Cardiac ventricle fibroblast (primary cell): ENCODE results near the gene RPP25. TPM values are rescaled to one million over a fixed set of nuclear protein-coding genes. Genes with fewer than 3 reads are reported as not detected.

Experiments
- total RNA-seq: library from RNA; depleted of rRNA; stranded (reverse); fragments of >200 nt; gene quantifications from 2 replicates; pipeline ENCODE4 v1.2.3, GENCODE V29; 2015

Gene RPP25, protein sequence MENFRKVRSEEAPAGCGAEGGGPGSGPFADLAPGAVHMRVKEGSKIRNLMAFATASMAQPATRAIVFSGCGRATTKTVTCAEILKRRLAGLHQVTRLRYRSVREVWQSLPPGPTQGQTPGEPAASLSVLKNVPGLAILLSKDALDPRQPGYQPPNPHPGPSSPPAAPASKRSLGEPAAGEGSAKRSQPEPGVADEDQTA
- 15.1 and 15.2 TPM in 2 replicates for total RNA-seq

DNA sequence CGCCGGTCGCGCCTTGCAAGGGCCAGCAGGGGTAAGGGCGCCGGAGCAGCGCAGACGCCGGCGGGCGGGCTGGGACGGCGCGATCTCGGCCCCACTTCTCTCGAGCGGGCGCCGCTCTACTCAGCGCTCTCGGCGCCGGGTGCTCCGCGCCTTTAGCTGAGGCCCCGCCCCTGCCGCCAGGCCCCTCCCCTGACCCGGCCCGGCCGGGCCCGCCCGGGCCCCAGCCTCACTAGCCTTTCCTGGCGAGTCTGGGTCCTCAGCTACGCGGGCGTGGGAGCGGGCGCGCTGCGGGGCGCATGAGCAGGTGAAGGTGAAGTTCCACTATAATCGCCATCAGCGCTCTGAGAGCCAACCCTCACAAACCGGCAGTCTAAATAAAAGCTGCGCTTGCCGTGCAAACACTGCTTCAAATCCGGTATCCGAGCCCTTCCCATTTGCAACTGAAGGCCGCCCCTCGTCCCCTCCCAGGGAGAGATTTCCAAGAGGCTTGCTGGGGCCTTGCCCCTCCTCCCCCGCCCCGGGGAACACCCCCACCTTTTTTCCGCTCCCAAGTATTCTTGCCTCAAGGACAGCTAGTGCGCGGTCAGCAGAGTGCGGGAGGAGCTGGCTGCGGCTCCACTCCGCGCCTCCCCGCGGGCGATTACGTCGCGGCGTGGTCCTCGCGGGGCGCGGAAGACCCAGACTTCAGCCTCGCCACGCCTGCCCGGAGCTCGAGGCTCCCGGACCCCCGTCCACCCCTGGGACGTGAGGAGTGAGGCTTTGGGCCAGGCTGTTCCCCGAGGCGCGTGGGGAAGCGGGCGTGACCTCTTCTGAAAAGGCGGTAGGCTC lies at the start of gene RPP25:
RPP25 (minus strand) TSS at position 125 of the 828 bp plus-strand sequence. CDS start 189 bp downstream, outside the sequence.

DNA sequence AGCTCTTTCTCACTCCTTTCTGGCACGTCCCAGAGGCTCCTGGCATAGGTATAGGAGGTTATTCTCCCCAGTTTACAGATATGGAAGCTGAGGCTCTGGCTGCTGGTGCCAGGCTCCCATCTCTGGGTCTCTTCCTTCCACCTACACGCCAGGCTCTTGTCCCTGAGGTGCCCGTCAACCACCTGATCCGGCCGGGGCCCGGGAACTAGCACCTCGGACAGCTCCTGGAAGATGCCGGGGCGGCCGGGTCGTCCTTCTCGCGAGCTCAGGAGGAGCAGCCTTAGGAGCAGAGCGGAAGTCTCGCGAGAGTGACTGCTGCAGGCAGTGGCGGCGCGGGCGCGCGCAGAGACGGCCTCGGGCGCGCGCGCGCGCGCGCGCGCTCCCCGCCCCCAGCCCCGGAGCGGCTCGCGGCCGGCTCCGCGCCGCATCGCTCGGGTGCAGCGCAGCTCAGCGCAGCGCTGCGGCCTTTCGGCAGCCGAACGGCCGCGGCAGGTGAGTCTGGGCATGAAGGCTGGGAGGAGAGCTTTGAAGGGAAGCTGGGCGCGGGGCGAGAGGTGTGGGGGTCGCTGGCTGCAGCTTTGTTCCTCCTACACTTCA lies 38.7 kb upstream of the RPP25 start, which contains the start of gene SCAMP5:
SCAMP5 (plus strand) TSS at position 382 of the 597 bp plus-strand sequence. CDS start 16,277 bp downstream, outside the sequence.

DNA sequence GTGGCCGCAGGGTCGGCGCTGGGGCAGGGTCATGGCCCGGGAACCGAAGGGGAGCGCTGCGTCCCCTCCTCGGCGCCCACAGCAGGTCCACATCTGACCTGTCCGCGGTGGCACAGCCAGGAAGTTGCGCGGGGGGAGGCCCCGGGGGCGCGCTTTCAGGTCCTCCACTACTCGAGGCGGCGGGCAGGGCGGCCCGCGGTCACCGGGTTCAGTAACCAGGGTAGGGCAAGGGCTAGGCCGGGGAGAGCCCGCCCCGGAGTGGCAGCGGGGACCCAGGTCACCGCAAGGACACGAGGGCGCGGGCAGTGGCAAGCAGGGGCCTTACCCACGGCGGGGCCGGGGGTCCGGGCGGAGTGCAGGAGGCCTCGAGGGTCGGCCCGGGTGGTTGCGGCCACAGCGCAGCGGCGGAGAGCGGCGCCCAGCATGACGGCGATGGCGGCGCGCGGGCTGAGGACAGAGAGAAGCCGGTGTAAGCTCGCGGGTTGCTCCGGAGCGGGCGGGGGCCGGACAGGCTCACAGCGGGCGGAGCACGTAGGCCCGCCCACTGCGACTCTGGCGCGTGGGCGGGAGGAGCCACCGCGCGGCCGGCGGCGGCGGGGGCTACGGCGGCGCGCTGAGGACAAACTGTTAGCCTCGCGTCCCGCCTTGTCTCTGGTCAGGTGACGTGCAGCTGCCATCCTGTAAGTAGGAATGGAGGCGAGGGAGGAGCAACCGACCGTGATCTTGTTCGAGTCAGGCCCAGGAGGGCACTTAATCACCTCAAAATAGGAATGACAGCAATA lies 18.8 kb downstream of the RPP25 start, which contains the start of gene COX5A:
COX5A (minus strand) TSS at position 484 of the 782 bp plus-strand sequence; CDS start at position 425, 59 bp downstream.

DNA sequence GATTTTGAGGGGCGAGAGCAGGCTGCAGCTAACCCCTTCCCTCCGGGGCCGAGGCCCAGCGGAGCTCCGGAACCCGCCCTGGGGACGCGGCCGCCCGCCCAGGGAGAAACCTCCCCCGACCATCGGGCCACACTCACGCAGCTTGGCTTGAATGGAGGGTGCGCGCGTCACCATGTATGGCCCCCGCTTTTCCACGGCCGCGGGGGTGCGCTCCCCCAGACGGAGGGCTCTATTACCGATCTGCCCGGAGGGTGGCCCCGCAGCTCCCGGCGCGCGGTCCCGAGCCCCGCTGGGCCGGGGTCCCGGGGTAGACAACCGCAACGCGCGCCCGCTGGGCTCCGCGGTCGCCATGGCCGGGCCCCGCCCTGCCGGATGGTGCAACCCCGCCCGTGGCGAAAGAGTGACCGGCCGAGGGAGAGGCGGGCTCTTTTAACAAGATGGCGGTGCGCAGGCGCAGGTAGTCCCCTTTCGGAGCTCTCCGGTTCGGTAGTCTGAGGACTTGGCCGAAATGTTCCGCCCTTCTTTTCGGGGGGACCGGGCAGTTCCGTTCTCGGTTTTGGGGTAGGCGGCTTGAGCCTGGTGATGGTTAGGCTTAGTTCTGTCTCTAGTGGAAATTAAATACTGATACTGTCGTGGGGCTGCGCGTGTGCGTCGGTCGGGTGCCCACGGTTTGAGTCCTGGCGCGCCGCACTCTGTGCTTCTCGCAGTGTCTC lies 50.0 kb downstream of the RPP25 start, which contains the start of gene FAM219B:
FAM219B (minus strand) TSS at position 402 of the 713 bp plus-strand sequence; CDS start at position 351, 51 bp downstream.

Other genes with a start within 250 kb of the RPP25 start
- not detected in 2 replicates for gene CYP1A1, start 231.2 kb downstream of the RPP25 start, total RNA-seq
- gene CYP1A2, start 207.9 kb downstream of the RPP25 start, total RNA-seq: not detected in 2 replicates
- gene CSK, start 174.7 kb downstream of the RPP25 start, total RNA-seq: 28.1 and 30.1 TPM in 2 replicates
- gene LMAN1L, start 143.9 kb downstream of the RPP25 start, total RNA-seq: not detected in 2 replicates
- not detected in 2 replicates for gene CPLX3, start 130.1 kb downstream of the RPP25 start, total RNA-seq
- 9.0 and 15.6 TPM in 2 replicates for gene ULK3, start 113.6 kb downstream of the RPP25 start, total RNA-seq
- gene SCAMP2, start 83.4 kb downstream of the RPP25 start, total RNA-seq: 40.1 and 48.6 TPM in 2 replicates
- gene MPI, start 66.7 kb downstream of the RPP25 start, total RNA-seq: 67.7 and 79.6 TPM in 2 replicates
- gene FAM219B, start 49.9 kb downstream of the RPP25 start, total RNA-seq: 32.9 and 37.5 TPM in 2 replicates
- 112 and 114 TPM in 2 replicates for gene COX5A, start 18.7 kb downstream of the RPP25 start, total RNA-seq
- gene SCAMP5, start 38.8 kb upstream of the RPP25 start, total RNA-seq: 0.83 and 3.4 TPM in 2 replicates
- 6.2 and 8.8 TPM in 2 replicates for gene PPCDC, start 66.8 kb upstream of the RPP25 start, total RNA-seq
- gene C15orf39, start 245.1 kb upstream of the RPP25 start, total RNA-seq: 10.7 and 11.5 TPM in 2 replicates